Endothelial cell of umbilical vein (primary cell): ENCODE measurements around the gene KCTD1. TPM values are rescaled to one million over a fixed set of nuclear protein-coding genes. Genes with fewer than 3 reads are reported as not detected.

Experiments used
- BruUV-seq: library from RNA; stranded (reverse); fragments of 400-500 nt; replicated peaks from 2 replicates; lab custom pipeline; 2021; lab: Mats Ljungman, UMichigan
- CTCF ChIA-PET: fragments of 300-600, 350-600 bp; sonication (Branson Sonifier 250); formaldehyde crosslinking; loops from one replicate; lab custom pipeline; 2021; ENCODE audit warnings: antibody characterized with exemption, inconsistent platforms; lab: Charles Lee
- POLR2A ChIA-PET: fragments of 300-600, 350-600 bp; sonication (Branson Sonifier 250); formaldehyde crosslinking; loops from one replicate; lab custom pipeline; 2021; ENCODE audit warnings: antibody characterized with exemption, inconsistent platforms; lab: Charles Lee
- DNase-seq: peaks from one replicate; pipeline ENCODE4 v3.0.0-alpha.2; 2011; ENCODE audit warnings: low read depth, low spot score
- FAIRE-seq: peaks from 2 replicates; lab custom pipeline; 2011; peaks lifted over from hg19 to GRCh38; lab: Jason Lieb, UNC
- H2AFZ ChIP-seq: 2 replicates; pipeline ENCODE4 v1.6.0; 2012; ENCODE audit warnings: low read depth, low read length, control low read depth, inconsistent platforms
- H3K27ac ChIP-seq: 2 replicates; pipeline ENCODE4 v1.5.1; 2011; ENCODE audit warnings: low read depth, mild to moderate bottlenecking, control low read depth, low read length, moderate library complexity; ENCODE audit not compliant: insufficient read depth
- H3K27me3 ChIP-seq, 2 experiments: 2 replicates each; pipeline versions ENCODE4 v1.6.0 to v1.6.1; 2011; ENCODE audit warnings: low read length in 2 of 2, mixed read lengths in 1 of 2; ENCODE audit not compliant: control insufficient read depth in 2 of 2, insufficient read depth in 2 of 2
- H3K36me3 ChIP-seq, 2 experiments: 2 replicates in 1 of 2; 3 replicates in 1 of 2; pipeline ENCODE4 v1.5.1; 2011; ENCODE audit warnings: low read length in 2 of 2, mild to moderate bottlenecking in 1 of 2, moderate library complexity in 1 of 2; ENCODE audit not compliant: control insufficient read depth in 2 of 2, insufficient read depth in 2 of 2; ENCODE audit errors: extremely low read depth in 1 of 2
- H3K4me1 ChIP-seq: 3 replicates; pipeline ENCODE4 v1.5.1; 2011; ENCODE audit warnings: mild to moderate bottlenecking, low read length; ENCODE audit not compliant: control insufficient read depth, insufficient read depth; ENCODE audit errors: extremely low read depth
- H3K4me2 ChIP-seq: 2 replicates; pipeline ENCODE4 v1.6.1; 2011; ENCODE audit warnings: low read length, control low read depth, mixed read lengths; ENCODE audit not compliant: insufficient read depth
- H3K4me3 ChIP-seq, 3 experiments: fragments of 200-600 bp in 1 of 3; sonication (generic), shearing (Covaris generic) in 1 of 3; replicated peaks in 1 of 3; 2 replicates each; pipeline ENCODE4 v1.5.1; 2011 to 2016; ENCODE audit warnings: control low read depth in 3 of 3, low read length in 3 of 3, mild to moderate bottlenecking in 2 of 3, inconsistent platforms in 1 of 3, low read depth in 1 of 3, moderate library complexity in 1 of 3; ENCODE audit not compliant: insufficient read depth in 1 of 3
- H3K79me2 ChIP-seq: 2 replicates; pipeline ENCODE4 v1.6.0; 2012; ENCODE audit warnings: low read length, inconsistent platforms; ENCODE audit not compliant: control insufficient read depth, insufficient read depth
- H3K9ac ChIP-seq: replicated peaks from 2 replicates; pipeline ENCODE3; 2011; ENCODE audit warnings: low read length, control low read depth; ENCODE audit not compliant: insufficient read depth; ENCODE audit errors: extremely low read depth
- H3K9me1 ChIP-seq: replicated peaks from 3 replicates; pipeline ENCODE4 v1.6.0; 2011; ENCODE audit warnings: mild to moderate bottlenecking, low read length; ENCODE audit not compliant: control insufficient read depth, insufficient read depth; ENCODE audit errors: extremely low read depth
- H3K9me3 ChIP-seq: replicated peaks from 2 replicates; pipeline ENCODE4 v1.5.1; 2012; ENCODE audit warnings: low read length, inconsistent platforms; ENCODE audit not compliant: control insufficient read depth, insufficient read depth
- H4K20me1 ChIP-seq: replicated peaks from 2 replicates; pipeline ENCODE3; 2011; ENCODE audit warnings: mild to moderate bottlenecking, low read length; ENCODE audit not compliant: control insufficient read depth, insufficient read depth; ENCODE audit errors: extremely low read depth
- EZH2 ChIP-seq: IDR thresholded peaks from 2 replicates; pipeline ENCODE4 v1.6.1; 2012; ENCODE audit warnings: borderline replicate concordance, low read depth, mild to moderate bottlenecking, moderate library complexity, low read length, inconsistent platforms; ENCODE audit not compliant: severe bottlenecking
- FOS ChIP-seq: IDR thresholded peaks from 2 replicates; pipeline ENCODE4 v1.6.1; 2011; ENCODE audit warnings: mild to moderate bottlenecking, low read length, moderate library complexity, borderline replicate concordance; ENCODE audit not compliant: insufficient read depth
- GATA2 ChIP-seq: IDR thresholded peaks from 2 replicates; pipeline ENCODE4 v1.7.0; 2011; ENCODE audit warnings: low read depth, mild to moderate bottlenecking, moderate library complexity, mixed read lengths, low read length; ENCODE audit not compliant: insufficient read length, insufficient read depth
- JUN ChIP-seq: IDR thresholded peaks from 2 replicates; pipeline ENCODE4 v1.6.1; 2011; ENCODE audit warnings: borderline replicate concordance, low read depth; ENCODE audit not compliant: insufficient read length, insufficient read depth
- MYC ChIP-seq: IDR thresholded peaks from one replicate; pipeline ENCODE4 v1.6.1; 2011; ENCODE audit warnings: mild to moderate bottlenecking, low read depth, low read length
- POLR2A ChIP-seq: IDR thresholded peaks from 2 replicates; pipeline ENCODE4 v1.6.1; 2012; ENCODE audit warnings: low read depth, mild to moderate bottlenecking, control low read depth, low read length
- POLR2AphosphoS5 ChIP-seq: IDR thresholded peaks from 2 replicates; pipeline ENCODE4 v1.6.1; 2012; ENCODE audit warnings: low read depth, mild to moderate bottlenecking, control low read depth, low read length, moderate library complexity; ENCODE audit not compliant: insufficient read depth
- dilution Hi-C: fragments of 300-500 bp; cut with MboI; formaldehyde crosslinking; loops from one replicate; pipeline ENCODE4 v1.15.0; 2019; ENCODE audit warnings: low sequenced_read_pairs; ENCODE audit not compliant: extremely low pct_ligation_motif_present
- intact Hi-C: fragments of 100-400 bp; cut with micrococcal nuclease; formaldehyde crosslinking; loops from one replicate; pipeline ENCODE4 v1.10.0; 2022
- polyA plus RNA-seq, 4 experiments: library from polyadenylated mRNA; depleted of rRNA in 3 of 4; stranded (reverse) in 3 of 4; unstranded in 1 of 4; fragments of >200 nt; gene quantifications; 2 replicates each; pipeline versions ENCODE4 v1.2.1 to v1.2.3, GENCODE V29; 2011 to 2012; ENCODE audit warnings: missing spikeins in 1 of 4
- total RNA-seq: library from RNA; stranded (reverse); gene quantifications from 2 replicates; pipeline ENCODE4 v1.2.3, GENCODE V29; 2021
- TF ChIP-seq, protein P1 (sequence below), 2 donors: IDR thresholded peaks; 1 replicate in 1 of 2; 2 replicates in 1 of 2; pipeline ENCODE4 v1.5.1; 2011; ENCODE audit warnings: low read length in 2 of 2, mild to moderate bottlenecking in 2 of 2, moderate library complexity in 2 of 2, control low read depth in 1 of 2, inconsistent platforms in 1 of 2, low read depth in 1 of 2; ENCODE audit not compliant: insufficient read depth in 1 of 2; ENCODE audit errors: extremely low read depth in 1 of 2
- TF ChIP-seq, protein P2 (sequence below): IDR thresholded peaks from 2 replicates; pipeline ENCODE4 v1.6.1; 2011; ENCODE audit not compliant: insufficient read depth, insufficient read length

KCTD1 gene
- total and polyA plus RNA-seq, 2 donors (not counting 3 experiments of a cell fraction or from before 2014, with no cell fraction given) = 6.1 to 12.1 TPM

DNA sequence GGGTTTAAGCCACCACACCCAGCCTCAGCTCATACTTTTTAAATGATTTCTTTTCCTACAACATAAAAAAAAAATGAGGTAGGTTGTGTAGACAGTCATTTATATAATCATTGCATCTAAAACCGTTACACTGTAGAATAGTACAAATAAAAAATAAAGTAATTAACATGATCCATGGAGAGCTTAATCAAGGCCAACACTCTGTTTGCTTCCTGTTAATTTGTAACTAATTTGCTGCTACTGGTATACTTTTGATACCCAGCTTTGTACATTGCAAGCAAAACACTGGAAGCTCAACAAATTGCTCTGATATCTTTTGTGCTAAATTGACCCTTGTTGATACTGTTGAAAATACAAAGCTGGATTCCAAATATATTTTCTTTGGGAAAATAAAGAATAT lies 20.2 kb upstream of the KCTD1 start:
- Histone ChIP-seq H3K9me3 (no peaks in the 10 kb centered on the region), H2AFZ (no peak overlapping the region), H3K4me3 (no peak overlapping the region), H3K36me3 (no peaks in the 10 kb centered on the region), H3K4me2 (no peak overlapping the region), H3K9me1 (no peaks in the 10 kb centered on the region), H3K4me1 (no peaks in the 10 kb centered on the region), H3K9ac (no peak overlapping the region), H3K27ac (no peak overlapping the region), H3K79me2 (no peaks in the 10 kb centered on the region), H3K27me3 (peaks cover 3 to 8% of the 10 kb centered on the region in 2 experiments), H4K20me1 (no peaks in the 10 kb centered on the region)
- intact Hi-C loops (no loop called here), dilution Hi-C loops (no loop called here)
- no peak for TF ChIP-seq POLR2AphosphoS5
- TF ChIP-seq JUN = no peak
- no peak for TF ChIP-seq FOS
- TF ChIP-seq, protein P1, sequence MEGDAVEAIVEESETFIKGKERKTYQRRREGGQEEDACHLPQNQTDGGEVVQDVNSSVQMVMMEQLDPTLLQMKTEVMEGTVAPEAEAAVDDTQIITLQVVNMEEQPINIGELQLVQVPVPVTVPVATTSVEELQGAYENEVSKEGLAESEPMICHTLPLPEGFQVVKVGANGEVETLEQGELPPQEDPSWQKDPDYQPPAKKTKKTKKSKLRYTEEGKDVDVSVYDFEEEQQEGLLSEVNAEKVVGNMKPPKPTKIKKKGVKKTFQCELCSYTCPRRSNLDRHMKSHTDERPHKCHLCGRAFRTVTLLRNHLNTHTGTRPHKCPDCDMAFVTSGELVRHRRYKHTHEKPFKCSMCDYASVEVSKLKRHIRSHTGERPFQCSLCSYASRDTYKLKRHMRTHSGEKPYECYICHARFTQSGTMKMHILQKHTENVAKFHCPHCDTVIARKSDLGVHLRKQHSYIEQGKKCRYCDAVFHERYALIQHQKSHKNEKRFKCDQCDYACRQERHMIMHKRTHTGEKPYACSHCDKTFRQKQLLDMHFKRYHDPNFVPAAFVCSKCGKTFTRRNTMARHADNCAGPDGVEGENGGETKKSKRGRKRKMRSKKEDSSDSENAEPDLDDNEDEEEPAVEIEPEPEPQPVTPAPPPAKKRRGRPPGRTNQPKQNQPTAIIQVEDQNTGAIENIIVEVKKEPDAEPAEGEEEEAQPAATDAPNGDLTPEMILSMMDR (IDR thresholded peaks at IDR 0.05; ENCODE audit: extremely low read depth in 1 of 2, insufficient read depth in 1 of 2, low read depth in 1 of 2, low read length in 2 of 2) = no peak
- TF ChIP-seq POLR2A = no peak
- no peak for TF ChIP-seq MYC
- no peak for TF ChIP-seq EZH2
- TF ChIP-seq, protein P2, sequence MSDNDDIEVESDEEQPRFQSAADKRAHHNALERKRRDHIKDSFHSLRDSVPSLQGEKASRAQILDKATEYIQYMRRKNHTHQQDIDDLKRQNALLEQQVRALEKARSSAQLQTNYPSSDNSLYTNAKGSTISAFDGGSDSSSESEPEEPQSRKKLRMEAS = no peak
- no peak for TF ChIP-seq GATA2
- POLR2A ChIA-PET = no interaction called here
- BruUV-seq = no TSS peak
- FAIRE-seq = no peak
- CTCF ChIA-PET = interaction anchor here (0.9 to 2.1 kb wide), 3 partner anchors 11 to 185 kb away, joined by 3 to 10 read pairs (median 3); no protein-coding TSS in a partner anchor
- DNase-seq = no peak
